Measurements from ENCODE around the gene PEX11G. TPM values are rescaled to one million over a fixed set of nuclear protein-coding genes. Genes with fewer than 3 reads are reported as not detected.

Gene PEX11G
- total and polyA plus RNA-seq, 10 of the 15 experiments (the other 5 are each of a cell fraction or from before 2014, with no cell fraction given), result 0.05 to 1.8 (median 0.73) TPM; not detected in 1

DNA sequence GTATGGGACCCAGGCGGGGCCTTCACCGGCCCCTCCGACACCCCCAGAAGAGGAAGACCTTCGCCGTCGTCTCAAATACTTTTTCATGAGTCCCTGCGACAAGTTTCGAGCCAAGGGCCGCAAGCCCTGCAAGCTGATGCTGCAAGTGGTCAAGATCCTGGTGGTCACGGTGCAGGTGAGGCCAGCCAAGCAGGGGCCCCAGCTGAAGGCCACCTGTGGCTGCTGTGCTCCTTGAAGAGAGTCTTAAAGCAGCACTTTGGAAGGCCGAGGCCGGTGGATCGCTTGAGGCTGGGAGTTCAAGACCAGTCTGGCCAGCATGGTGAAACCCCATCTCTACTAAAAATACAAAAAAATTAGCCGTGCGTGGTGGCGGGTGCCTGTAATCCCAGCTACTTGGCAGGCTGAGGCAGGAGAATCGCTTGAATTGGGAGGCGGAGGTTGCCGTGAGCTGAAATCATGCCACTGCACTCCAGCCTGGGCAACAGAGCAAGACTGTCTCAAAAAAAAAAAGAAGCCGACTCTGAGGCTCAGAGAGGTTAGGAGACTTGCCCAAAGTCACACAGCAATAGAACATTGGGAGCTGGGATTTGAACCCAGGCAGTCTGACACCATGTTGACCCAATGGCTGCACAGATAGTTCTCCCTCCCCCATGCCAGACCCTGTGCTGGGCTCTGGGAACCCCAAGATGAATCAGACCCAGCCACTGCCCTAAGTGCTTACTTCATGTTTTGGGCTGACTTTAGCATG lies 36.3 kb upstream of the PEX11G start:
- SMC1A ChIA-PET (ENCODE audit: uncharacterized antibody, unreplicated experiment), result no interaction called here
- POLR2A ChIA-PET, result no interaction called here
- Histone ChIP-seq H3K27ac (ENCODE audit: control insufficient read depth, insufficient read depth) (no peak overlapping the region), H3K27me3 (replicated peaks in 1 of 2; ENCODE audit: control insufficient read depth in 2 of 2, insufficient read depth in 2 of 2, low read length in 1 of 2) (no peaks in the 10 kb centered on the region), H3K9me3 (replicated peaks; ENCODE audit: control insufficient read depth, insufficient read depth, low read length) (no peaks in the 10 kb centered on the region), H2AFZ (ENCODE audit: control insufficient read depth, low read depth, low read length) (no peak overlapping the region), H3K79me2 (ENCODE audit: control insufficient read depth, insufficient read depth, low read length) (no peaks in the 10 kb centered on the region), H3K4me2 (ENCODE audit: control insufficient read depth, insufficient read depth) (no peak overlapping the region), H3K4me1 (ENCODE audit: control insufficient read depth, insufficient read depth, low read length) (peaks cover 4% of the 10 kb centered on the region; the same call in 1 of the 2 replicates), H3K9ac (ENCODE audit: control insufficient read depth, insufficient read depth, low read length) (no peak overlapping the region), H3K4me3 (no peak overlapping the region), H4K20me1 (ENCODE audit: control insufficient read depth, insufficient read depth) (no peaks in the 10 kb centered on the region), H3K36me3 (ENCODE audit: control insufficient read depth in 2 of 2, insufficient read depth in 2 of 2, low read length in 1 of 2) (no peaks in the 10 kb centered on the region; a peak in 1 of 4 replicates)
- 93% methylated on average over 20 of the region's 20 CpGs for WGBS (ENCODE audit: insufficient coverage, insufficient replicate concordance, low lambda C conversion rate, missing lambda C conversion rate)
- RAD21 ChIA-PET (ENCODE audit: unreplicated experiment), result no interaction called here
- no peak for FAIRE-seq
- no peak for ATAC-seq
- intact Hi-C loops (cut with micrococcal nuclease; ENCODE audit: unreplicated experiment) (no loop called here), in situ Hi-C loops (cut with MboI) (no loop called here)
- TF ChIP-seq ZNF384 (IDR thresholded peaks at IDR 0.05; ENCODE audit: borderline replicate concordance, low read depth, low read length) (no peak), CHD1 (IDR thresholded peaks at IDR 0.05; ENCODE audit: low read depth, low read length) (no peak), PML (IDR thresholded peaks at IDR 0.05; ENCODE audit: low read length) (no peak), NBN (IDR thresholded peaks at IDR 0.05) (no peak), TCF7 (IDR thresholded peaks at IDR 0.05; ENCODE audit: borderline replicate concordance) (no peak), NFXL1 (IDR thresholded peaks at IDR 0.05; ENCODE audit: borderline replicate concordance) (no peak), EZH2 (IDR thresholded peaks at IDR 0.05; ENCODE audit: borderline replicate concordance, control insufficient read depth, low read depth, low read length) (no peak), SMARCA5 (IDR thresholded peaks at IDR 0.05) (no peak), MAX (IDR thresholded peaks at IDR 0.05; ENCODE audit: low read depth, low read length) (no peak)
- TF ChIP-seq, protein P1, sequence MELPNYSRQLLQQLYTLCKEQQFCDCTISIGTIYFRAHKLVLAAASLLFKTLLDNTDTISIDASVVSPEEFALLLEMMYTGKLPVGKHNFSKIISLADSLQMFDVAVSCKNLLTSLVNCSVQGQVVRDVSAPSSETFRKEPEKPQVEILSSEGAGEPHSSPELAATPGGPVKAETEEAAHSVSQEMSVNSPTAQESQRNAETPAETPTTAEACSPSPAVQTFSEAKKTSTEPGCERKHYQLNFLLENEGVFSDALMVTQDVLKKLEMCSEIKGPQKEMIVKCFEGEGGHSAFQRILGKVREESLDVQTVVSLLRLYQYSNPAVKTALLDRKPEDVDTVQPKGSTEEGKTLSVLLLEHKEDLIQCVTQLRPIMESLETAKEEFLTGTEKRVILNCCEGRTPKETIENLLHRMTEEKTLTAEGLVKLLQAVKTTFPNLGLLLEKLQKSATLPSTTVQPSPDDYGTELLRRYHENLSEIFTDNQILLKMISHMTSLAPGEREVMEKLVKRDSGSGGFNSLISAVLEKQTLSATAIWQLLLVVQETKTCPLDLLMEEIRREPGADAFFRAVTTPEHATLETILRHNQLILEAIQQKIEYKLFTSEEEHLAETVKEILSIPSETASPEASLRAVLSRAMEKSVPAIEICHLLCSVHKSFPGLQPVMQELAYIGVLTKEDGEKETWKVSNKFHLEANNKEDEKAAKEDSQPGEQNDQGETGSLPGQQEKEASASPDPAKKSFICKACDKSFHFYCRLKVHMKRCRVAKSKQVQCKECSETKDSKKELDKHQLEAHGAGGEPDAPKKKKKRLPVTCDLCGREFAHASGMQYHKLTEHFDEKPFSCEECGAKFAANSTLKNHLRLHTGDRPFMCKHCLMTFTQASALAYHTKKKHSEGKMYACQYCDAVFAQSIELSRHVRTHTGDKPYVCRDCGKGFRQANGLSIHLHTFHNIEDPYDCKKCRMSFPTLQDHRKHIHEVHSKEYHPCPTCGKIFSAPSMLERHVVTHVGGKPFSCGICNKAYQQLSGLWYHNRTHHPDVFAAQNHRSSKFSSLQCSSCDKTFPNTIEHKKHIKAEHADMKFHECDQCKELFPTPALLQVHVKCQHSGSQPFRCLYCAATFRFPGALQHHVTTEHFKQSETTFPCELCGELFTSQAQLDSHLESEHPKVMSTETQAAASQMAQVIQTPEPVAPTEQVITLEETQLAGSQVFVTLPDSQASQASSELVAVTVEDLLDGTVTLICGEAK (IDR thresholded peaks at IDR 0.05; ENCODE audit: borderline replicate concordance), result no peak
- TF ChIP-seq, protein P2, sequence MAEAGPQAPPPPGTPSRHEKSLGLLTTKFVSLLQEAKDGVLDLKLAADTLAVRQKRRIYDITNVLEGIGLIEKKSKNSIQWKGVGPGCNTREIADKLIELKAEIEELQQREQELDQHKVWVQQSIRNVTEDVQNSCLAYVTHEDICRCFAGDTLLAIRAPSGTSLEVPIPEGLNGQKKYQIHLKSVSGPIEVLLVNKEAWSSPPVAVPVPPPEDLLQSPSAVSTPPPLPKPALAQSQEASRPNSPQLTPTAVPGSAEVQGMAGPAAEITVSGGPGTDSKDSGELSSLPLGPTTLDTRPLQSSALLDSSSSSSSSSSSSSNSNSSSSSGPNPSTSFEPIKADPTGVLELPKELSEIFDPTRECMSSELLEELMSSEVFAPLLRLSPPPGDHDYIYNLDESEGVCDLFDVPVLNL (IDR thresholded peaks at IDR 0.05; ENCODE audit: low read depth, low read length), result no peak
- CTCF ChIA-PET, result no interaction called here
- no TSS peak for BruUV-seq (replicated peaks)
- DNase-seq (ENCODE audit: low read depth, low spot score), result no peak

Measured in GM12878 (cell line).